ENCODE data around the gene PYGM. TPM values are rescaled to one million over a fixed set of nuclear protein-coding genes. Genes with fewer than 3 reads are reported as not detected.

PYGM gene
- total RNA-seq, 1 experiment from 2014 or later, result 1.6 TPM

DNA sequence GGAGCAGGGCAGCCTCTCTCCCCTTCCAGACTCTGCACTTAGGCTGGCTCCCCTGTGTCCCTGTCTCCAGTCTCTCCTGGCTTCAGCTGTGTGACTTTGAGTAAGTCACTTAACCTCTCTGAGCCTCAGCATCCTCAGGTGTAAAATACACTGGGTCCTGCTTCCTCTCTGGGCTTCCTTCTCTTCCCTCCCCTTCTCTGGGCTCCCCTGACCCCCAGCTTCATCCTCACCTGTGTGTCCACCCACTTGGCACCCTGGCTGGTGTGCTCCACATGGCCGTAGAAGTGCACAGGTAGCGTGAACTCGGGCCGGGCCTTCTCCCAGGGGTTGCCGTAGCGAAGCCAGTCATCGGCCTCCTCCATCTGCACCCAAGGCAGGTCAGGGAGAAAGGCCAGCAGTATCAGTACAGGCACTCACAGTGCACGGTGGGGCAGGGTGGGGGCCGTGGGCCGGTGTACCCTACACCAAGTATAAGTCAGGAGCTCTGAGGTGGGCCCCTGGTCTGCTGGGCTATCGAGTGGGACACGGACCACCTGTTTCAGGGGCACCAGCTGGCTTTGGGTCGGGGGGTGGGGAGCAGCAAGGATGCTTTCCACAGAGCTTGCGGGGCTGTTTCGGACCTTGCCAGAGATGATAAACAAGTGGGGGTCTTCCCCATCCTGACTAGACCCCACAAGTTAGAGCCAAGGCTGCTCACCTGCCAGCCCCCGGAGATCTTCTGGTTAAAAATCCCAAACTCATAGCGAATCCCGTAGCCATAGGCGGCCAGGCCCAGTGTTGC is 2.0 kb downstream of the PYGM start:
- no peak for DNase-seq
- Histone ChIP-seq H3K9me3 (ENCODE audit: insufficient read depth, low read depth) (no peaks in the 10 kb centered on the region), H3K4me3 (no peak overlapping the region), H3K27ac (no peak overlapping the region), H2AFZ (no peak overlapping the region), H3K9me2 (ENCODE audit: insufficient read depth) (no peaks in the 10 kb centered on the region), H3K4me2 (no peak overlapping the region), H3K4me1 (replicated peaks; ENCODE audit: insufficient read depth) (no peaks in the 10 kb centered on the region), H3K36me3 (ENCODE audit: low read depth) (no peaks in the 10 kb centered on the region), H3F3A (ENCODE audit: insufficient read depth, low read depth) (peaks cover 43% of the 10 kb centered on the region), H3K27me3 (ENCODE audit: insufficient read depth, low read depth) (no peaks in the 10 kb centered on the region), H4K20me1 (ENCODE audit: insufficient read depth) (peaks cover 16% of the 10 kb centered on the region; the same call in 1 of the 2 replicates), H3K79me2 (ENCODE audit: low read depth) (no peaks in the 10 kb centered on the region)
- ChIA-PET CTCF (no interaction called here), POLR2A (ENCODE audit: unreplicated experiment) (no interaction called here)
- intact Hi-C loops (cut with micrococcal nuclease; ENCODE audit: unreplicated experiment), result no loop called here
- no TSS peak for BruUV-seq (replicated peaks)
- TF ChIP-seq, protein P1, sequence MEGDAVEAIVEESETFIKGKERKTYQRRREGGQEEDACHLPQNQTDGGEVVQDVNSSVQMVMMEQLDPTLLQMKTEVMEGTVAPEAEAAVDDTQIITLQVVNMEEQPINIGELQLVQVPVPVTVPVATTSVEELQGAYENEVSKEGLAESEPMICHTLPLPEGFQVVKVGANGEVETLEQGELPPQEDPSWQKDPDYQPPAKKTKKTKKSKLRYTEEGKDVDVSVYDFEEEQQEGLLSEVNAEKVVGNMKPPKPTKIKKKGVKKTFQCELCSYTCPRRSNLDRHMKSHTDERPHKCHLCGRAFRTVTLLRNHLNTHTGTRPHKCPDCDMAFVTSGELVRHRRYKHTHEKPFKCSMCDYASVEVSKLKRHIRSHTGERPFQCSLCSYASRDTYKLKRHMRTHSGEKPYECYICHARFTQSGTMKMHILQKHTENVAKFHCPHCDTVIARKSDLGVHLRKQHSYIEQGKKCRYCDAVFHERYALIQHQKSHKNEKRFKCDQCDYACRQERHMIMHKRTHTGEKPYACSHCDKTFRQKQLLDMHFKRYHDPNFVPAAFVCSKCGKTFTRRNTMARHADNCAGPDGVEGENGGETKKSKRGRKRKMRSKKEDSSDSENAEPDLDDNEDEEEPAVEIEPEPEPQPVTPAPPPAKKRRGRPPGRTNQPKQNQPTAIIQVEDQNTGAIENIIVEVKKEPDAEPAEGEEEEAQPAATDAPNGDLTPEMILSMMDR (conservative IDR thresholded peaks at IDR 0.05), result no peak
- TF ChIP-seq EZH2 (IDR thresholded peaks at IDR 0.05; ENCODE audit: low read depth), result no peak

GRCh38 chr11:64755681-64756361 is 4.0 kb downstream of the PYGM start:
- Histone ChIP-seq H3K4me1 (replicated peaks; ENCODE audit: insufficient read depth) (no peaks in the 10 kb centered on the region), H3K9me3 (ENCODE audit: insufficient read depth, low read depth) (no peaks in the 10 kb centered on the region), H4K20me1 (ENCODE audit: insufficient read depth) (peaks cover 5% of the 10 kb centered on the region; the same call in 1 of the 2 replicates), H3K79me2 (ENCODE audit: low read depth) (no peaks in the 10 kb centered on the region), H3K9me2 (ENCODE audit: insufficient read depth) (no peaks in the 10 kb centered on the region), H2AFZ (no peak overlapping the region), H3K4me3 (no peak overlapping the region), H3K36me3 (ENCODE audit: low read depth) (no peaks in the 10 kb centered on the region), H3F3A (ENCODE audit: insufficient read depth, low read depth) (peaks cover 24% of the 10 kb centered on the region), H3K27ac (no peak overlapping the region), H3K27me3 (ENCODE audit: insufficient read depth, low read depth) (no peaks in the 10 kb centered on the region), H3K4me2 (no peak overlapping the region)
- ChIA-PET POLR2A (ENCODE audit: unreplicated experiment) (no interaction called here), CTCF (interaction anchor here (0.6 kb wide), 1 partner anchor 22 kb away, joined by 3 read pairs; no protein-coding TSS in a partner anchor)
- intact Hi-C loops (cut with micrococcal nuclease; ENCODE audit: unreplicated experiment), result no loop called here
- BruUV-seq (replicated peaks), result no TSS peak
- DNase-seq, result no peak
- TF ChIP-seq EZH2 (IDR thresholded peaks at IDR 0.05; ENCODE audit: low read depth), result no peak
- TF ChIP-seq, protein P1 (conservative IDR thresholded peaks at IDR 0.05), result no peak

GRCh38 chr11:64754919-64755662 is 4.7 kb downstream of the PYGM start:
- Histone ChIP-seq H3K4me3 (no peak overlapping the region), H3K27ac (no peak overlapping the region), H3K36me3 (ENCODE audit: low read depth) (no peaks in the 10 kb centered on the region), H3K4me2 (no peak overlapping the region), H3K9me2 (ENCODE audit: insufficient read depth) (no peaks in the 10 kb centered on the region), H2AFZ (no peak overlapping the region), H3K79me2 (ENCODE audit: low read depth) (no peaks in the 10 kb centered on the region), H3K9me3 (ENCODE audit: insufficient read depth, low read depth) (no peaks in the 10 kb centered on the region), H3K4me1 (replicated peaks; ENCODE audit: insufficient read depth) (no peaks in the 10 kb centered on the region), H4K20me1 (ENCODE audit: insufficient read depth) (no peaks in the 10 kb centered on the region; the same call in 1 of the 2 replicates), H3K27me3 (ENCODE audit: insufficient read depth, low read depth) (no peaks in the 10 kb centered on the region), H3F3A (ENCODE audit: insufficient read depth, low read depth) (peaks cover 17% of the 10 kb centered on the region)
- intact Hi-C loops (cut with micrococcal nuclease; ENCODE audit: unreplicated experiment), result no loop called here
- TF ChIP-seq EZH2 (IDR thresholded peaks at IDR 0.05; ENCODE audit: low read depth), result no peak
- TF ChIP-seq, protein P1 (conservative IDR thresholded peaks at IDR 0.05), result no peak
- ChIA-PET POLR2A (ENCODE audit: unreplicated experiment) (no interaction called here), CTCF (interaction anchor here (0.6 kb wide), 1 partner anchor 22 kb away, joined by 3 read pairs; no protein-coding TSS in a partner anchor)
- no peak for DNase-seq
- no TSS peak for BruUV-seq (replicated peaks)
